ENCODE data around the gene EP400.

The EP400 gene

DNA sequence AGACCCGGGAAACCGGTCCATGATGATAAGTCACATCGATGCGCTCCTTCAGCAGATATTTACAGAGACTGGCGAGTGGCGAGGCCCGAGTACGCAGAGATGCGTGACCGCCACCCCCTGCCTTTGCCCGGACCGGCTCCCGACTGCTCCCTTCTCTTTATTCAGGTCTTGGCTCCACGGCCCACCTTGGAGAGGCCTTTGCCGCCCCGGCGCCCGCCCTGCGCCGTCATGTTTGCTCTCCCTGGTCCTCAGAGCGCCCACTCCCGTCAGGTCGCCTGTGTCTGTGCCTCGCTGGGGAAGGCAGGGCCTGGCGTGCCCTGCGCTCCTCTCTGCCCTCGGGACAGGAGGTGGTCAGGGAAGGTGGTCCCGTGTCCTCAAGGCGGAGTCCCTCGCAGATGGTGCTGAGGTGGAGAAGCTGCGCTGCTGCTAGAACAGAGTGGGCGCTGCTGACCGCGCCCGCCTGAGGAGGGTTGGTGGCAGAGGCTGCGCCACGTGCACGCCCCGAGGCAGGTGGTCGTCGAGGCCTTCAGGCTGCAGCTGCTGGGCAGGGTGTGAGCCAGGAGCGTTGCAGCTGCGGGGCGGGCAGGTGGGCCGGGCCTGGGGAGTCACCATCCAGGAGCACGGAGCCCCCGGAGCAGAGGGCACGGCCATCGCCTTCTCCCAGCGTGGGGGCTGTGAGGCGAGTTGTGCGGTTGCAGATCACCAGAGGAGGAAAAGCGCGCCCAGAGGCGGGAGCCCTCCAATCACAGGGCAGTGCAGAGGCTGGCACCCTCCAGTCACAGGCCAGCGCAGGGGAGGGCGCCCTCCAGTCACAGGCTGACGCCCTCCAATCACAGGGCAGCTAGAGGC lies 167.2 kb downstream of the EP400 start:
- no peaks in the 10 kb centered on the region for H3K4me1 ChIP-seq (ENCODE audit: control insufficient read depth, insufficient read depth, low read length)
- H3K9me3 ChIP-seq (ENCODE audit: control insufficient read depth, low read length), result no peaks in the 10 kb centered on the region
- H3K27me3 ChIP-seq (ENCODE audit: control insufficient read depth, insufficient read depth, low read length, poor library complexity, severe bottlenecking), result no peaks in the 10 kb centered on the region
- H3K27ac ChIP-seq (ENCODE audit: insufficient read depth, low read depth, low read length, poor library complexity, severe bottlenecking), result no peak overlapping the region
- H3K36me3 ChIP-seq (ENCODE audit: control insufficient read depth, insufficient read depth, low read length), result peaks cover 8% of the 10 kb centered on the region
- no peak overlapping the region for H3K4me3 ChIP-seq (ENCODE audit: insufficient read depth, low read depth, low read length)
- 95 to 96% methylated on average over 58 of the region's 58 CpGs for WGBS, 2 experiments

DNA sequence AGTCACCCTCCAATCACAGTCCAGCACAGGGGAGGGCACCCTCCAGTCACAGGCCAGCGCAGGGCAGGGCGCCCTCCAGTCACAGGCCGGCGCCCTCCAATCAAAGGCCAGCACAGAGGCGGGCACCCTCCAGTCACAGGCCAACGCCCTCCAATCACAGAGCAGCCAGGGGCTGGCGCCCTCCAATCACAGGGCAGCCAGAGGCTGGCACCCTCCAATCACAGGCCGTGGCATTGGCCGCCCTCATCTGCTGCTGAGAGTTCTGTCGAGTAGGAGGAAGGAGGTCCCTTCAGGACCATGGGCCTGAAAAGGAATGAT lies 167.8 kb downstream of the EP400 start:
- H3K27ac ChIP-seq (ENCODE audit: insufficient read depth, low read depth, low read length, poor library complexity, severe bottlenecking), result no peak overlapping the region
- no peak overlapping the region for H3K4me3 ChIP-seq (ENCODE audit: insufficient read depth, low read depth, low read length)
- peaks cover 8% of the 10 kb centered on the region for H3K36me3 ChIP-seq (ENCODE audit: control insufficient read depth, insufficient read depth, low read length)
- H3K9me3 ChIP-seq (ENCODE audit: control insufficient read depth, low read length), result no peaks in the 10 kb centered on the region
- H3K27me3 ChIP-seq (ENCODE audit: control insufficient read depth, insufficient read depth, low read length, poor library complexity, severe bottlenecking), result no peaks in the 10 kb centered on the region
- WGBS, 2 experiments, result 87 to 89% methylated on average over 10 of the region's 10 CpGs
- H3K4me1 ChIP-seq (ENCODE audit: control insufficient read depth, insufficient read depth, low read length), result no peaks in the 10 kb centered on the region

DNA sequence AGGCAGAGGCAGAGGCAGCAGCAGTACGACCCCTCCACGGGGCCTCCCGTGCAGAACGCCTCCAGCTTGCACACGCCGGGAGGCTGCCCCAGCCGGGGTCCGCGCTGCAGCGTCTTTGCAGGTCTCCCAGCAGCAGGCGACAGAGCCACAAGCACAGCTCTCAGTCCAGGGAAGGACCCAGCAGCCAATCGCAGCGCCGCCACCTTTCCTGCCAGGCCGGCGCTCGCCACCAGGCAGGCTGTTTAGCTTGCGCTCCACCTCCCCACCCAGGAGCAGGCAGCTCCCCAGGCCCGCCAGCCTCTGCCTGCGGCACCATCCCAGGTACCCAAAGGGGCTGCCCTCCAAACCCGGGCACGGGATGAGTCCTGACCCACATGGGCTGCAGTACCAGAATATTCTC lies 169.1 kb downstream of the EP400 start:
- Histone ChIP-seq H3K9me3 (ENCODE audit: control insufficient read depth, low read length) (no peaks in the 10 kb centered on the region), H3K4me3 (ENCODE audit: insufficient read depth, low read depth, low read length) (no peak overlapping the region), H3K27ac (ENCODE audit: insufficient read depth, low read depth, low read length, poor library complexity, severe bottlenecking) (no peak overlapping the region), H3K27me3 (ENCODE audit: control insufficient read depth, insufficient read depth, low read length, poor library complexity, severe bottlenecking) (no peaks in the 10 kb centered on the region), H3K4me1 (ENCODE audit: control insufficient read depth, insufficient read depth, low read length) (no peaks in the 10 kb centered on the region), H3K36me3 (ENCODE audit: control insufficient read depth, insufficient read depth, low read length) (peaks cover 11% of the 10 kb centered on the region)
- 91 to 95% methylated on average over 22 of the region's 22 CpGs for WGBS, 2 experiments

DNA sequence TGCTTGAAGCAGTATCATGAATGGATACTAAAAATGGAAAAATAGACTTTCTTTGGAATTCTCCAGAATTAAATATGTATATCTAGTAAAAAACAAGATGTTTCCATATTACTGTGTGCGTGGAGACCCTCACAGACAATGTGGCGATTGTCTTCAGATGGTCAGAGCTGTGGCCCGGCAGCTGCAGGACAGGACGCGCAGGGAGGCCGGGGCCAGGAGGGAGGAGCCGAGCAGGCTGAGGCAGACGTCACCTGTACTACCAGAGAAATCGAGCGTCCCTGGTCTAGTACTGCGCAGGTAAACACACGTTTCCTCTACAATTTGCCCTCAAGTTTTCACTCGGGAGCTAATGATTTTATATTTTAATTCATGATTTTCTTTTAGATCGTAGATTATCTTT lies 171.5 kb downstream of the EP400 start:
- Histone ChIP-seq H3K36me3 (ENCODE audit: control insufficient read depth, insufficient read depth, low read length) (peaks cover 14% of the 10 kb centered on the region), H3K9me3 (ENCODE audit: control insufficient read depth, low read length) (no peaks in the 10 kb centered on the region)
- WGBS, 2 experiments, result 96% methylated on average over 12 to 14 of the region's 14 CpGs

DNA sequence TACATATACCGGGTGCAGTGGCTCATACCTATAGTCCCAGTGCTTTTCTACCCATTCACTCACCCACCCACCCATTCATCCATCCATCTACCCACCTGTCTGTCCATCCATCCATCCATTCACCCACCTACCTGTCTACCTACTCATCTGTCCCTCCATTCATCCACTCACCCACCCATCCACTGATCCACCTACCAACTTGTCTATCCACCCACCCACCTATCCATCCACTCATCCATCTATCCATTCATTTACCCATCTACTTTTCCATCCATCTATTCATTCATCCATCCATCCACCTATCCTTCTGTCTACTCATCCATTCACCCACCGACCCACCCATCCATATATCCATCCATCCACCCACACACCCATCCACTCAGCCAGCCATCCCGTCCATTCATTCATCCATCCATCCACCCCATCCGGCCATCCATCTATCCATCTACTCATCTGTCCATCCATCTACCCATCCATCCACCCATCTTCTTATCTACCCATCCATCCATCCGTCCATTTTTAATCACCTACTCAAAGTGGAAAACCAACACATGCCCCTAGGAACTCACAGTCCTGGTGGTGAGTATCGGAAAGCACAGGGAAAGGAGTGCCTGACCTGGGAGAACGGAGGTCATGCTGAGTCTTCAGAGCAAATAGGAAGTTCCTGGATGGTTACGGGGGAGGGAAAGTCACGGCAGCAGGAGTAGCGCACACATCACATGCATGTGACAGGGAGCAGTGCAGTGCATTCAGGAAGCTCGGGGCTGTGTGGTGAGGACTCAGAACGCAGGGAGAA lies 174.4 kb downstream of the EP400 start:
- Histone ChIP-seq H3K4me1 (ENCODE audit: control insufficient read depth, insufficient read depth, low read length) (no peaks in the 10 kb centered on the region), H3K9me3 (ENCODE audit: control insufficient read depth, low read length) (peaks cover 7% of the 10 kb centered on the region), H3K36me3 (ENCODE audit: control insufficient read depth, insufficient read depth, low read length) (peaks cover 34% of the 10 kb centered on the region), H3K27me3 (ENCODE audit: control insufficient read depth, insufficient read depth, low read length, poor library complexity, severe bottlenecking) (no peaks in the 10 kb centered on the region), H3K27ac (ENCODE audit: insufficient read depth, low read depth, low read length, poor library complexity, severe bottlenecking) (no peak overlapping the region), H3K4me3 (ENCODE audit: insufficient read depth, low read depth, low read length) (no peak overlapping the region)
- WGBS, 2 experiments, result 91 to 93% methylated on average over 12 of the region's 12 CpGs

More for the DNA sequence above, 171.5 kb downstream of the EP400 start:
- Histone ChIP-seq H3K4me1 (ENCODE audit: control insufficient read depth, insufficient read depth, low read length) (no peaks in the 10 kb centered on the region), H3K4me3 (ENCODE audit: insufficient read depth, low read depth, low read length) (no peak overlapping the region), H3K27ac (ENCODE audit: insufficient read depth, low read depth, low read length, poor library complexity, severe bottlenecking) (no peak overlapping the region), H3K27me3 (ENCODE audit: control insufficient read depth, insufficient read depth, low read length, poor library complexity, severe bottlenecking) (no peaks in the 10 kb centered on the region)

DNA sequence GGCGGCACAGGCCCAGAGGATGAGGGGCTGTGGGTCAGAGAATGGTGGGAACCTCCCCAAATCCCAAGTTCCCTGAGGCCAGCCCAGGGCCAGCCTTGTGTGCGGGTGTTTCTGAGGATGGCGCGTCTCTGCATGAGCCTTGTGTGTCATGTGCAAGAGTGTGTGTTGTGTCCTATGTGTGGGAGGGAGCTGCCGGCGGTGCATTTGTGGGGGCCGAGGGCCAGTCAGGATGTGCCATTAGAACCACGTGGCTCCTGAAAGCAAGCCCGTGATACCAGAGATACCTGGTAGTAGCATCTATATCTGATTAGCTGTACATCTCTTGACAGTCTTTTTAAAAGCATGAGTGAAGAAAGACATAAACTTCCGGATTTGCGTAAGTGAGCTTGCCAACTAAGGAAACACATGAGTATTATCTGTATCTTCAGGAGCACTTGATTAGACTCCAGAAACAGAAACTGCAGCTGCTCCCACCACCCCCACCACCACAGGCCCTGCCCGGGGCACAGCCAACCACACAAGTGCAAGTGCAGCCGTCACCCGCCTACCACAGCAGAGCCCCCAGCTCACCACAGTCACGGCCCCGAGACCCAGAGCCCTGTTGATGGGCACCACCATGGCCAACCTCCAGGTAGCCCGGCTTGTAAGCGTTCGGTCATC lies 175.2 kb downstream of the EP400 start:
- Histone ChIP-seq H3K4me3 (ENCODE audit: insufficient read depth, low read depth, low read length) (no peak overlapping the region), H3K9me3 (ENCODE audit: control insufficient read depth, low read length) (peaks cover 7% of the 10 kb centered on the region), H3K36me3 (ENCODE audit: control insufficient read depth, insufficient read depth, low read length) (peaks cover 34% of the 10 kb centered on the region), H3K27ac (ENCODE audit: insufficient read depth, low read depth, low read length, poor library complexity, severe bottlenecking) (no peak overlapping the region), H3K27me3 (ENCODE audit: control insufficient read depth, insufficient read depth, low read length, poor library complexity, severe bottlenecking) (no peaks in the 10 kb centered on the region), H3K4me1 (ENCODE audit: control insufficient read depth, insufficient read depth, low read length) (no peaks in the 10 kb centered on the region)
- 91 to 92% methylated on average over 19 of the region's 19 CpGs for WGBS, 2 experiments

DNA sequence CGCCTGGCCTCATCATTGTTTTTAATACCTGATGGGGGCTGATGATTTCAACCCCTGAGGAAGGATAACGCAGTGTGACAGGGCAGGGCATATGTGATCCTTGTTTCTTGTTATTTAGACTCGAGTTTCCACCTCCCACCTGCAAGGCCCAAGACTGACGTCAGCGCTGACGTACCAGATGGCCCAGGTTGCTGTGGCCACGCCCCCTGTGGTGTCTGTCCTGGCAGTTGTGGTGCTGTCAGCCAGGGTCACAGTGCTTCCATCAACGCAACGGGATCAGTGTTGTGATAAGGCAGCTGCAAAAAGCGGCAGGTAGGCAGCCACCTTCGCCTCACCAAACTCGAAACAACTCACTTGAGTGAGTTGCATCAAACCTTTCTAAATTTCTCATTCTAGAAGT lies 176.0 kb downstream of the EP400 start:
- no peaks in the 10 kb centered on the region for H3K27me3 ChIP-seq (ENCODE audit: control insufficient read depth, insufficient read depth, low read length, poor library complexity, severe bottlenecking)
- H3K36me3 ChIP-seq (ENCODE audit: control insufficient read depth, insufficient read depth, low read length), result peaks cover 34% of the 10 kb centered on the region
- H3K4me3 ChIP-seq (ENCODE audit: insufficient read depth, low read depth, low read length), result no peak overlapping the region
- no peaks in the 10 kb centered on the region for H3K4me1 ChIP-seq (ENCODE audit: control insufficient read depth, insufficient read depth, low read length)
- 95 to 97% methylated on average over 12 of the region's 12 CpGs for WGBS, 2 experiments
- H3K27ac ChIP-seq (ENCODE audit: insufficient read depth, low read depth, low read length, poor library complexity, severe bottlenecking), result no peak overlapping the region
- peaks cover 7% of the 10 kb centered on the region for H3K9me3 ChIP-seq (ENCODE audit: control insufficient read depth, low read length)

DNA sequence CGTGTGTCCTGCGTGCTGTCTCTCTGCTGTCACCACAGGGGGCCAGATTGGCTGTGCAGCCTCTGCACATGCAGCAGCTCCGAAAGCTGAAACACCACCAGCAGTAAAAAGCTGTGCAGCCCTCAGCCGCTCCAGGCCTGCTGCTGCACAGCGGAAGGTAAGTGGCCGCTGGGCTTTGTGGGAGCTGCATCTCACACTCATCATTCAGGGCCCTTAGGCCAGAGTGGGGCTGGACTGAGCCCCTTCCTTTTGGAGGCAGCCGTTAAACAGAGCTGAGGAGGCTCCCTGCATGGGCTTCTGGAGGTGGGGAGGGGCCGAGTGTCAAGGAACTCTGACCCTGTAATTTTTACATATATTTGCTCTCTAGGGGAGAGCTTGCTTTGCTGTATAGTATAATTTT lies 177.3 kb downstream of the EP400 start:
- H3K4me1 ChIP-seq (ENCODE audit: control insufficient read depth, insufficient read depth, low read length), result no peaks in the 10 kb centered on the region
- no peak overlapping the region for H3K4me3 ChIP-seq (ENCODE audit: insufficient read depth, low read depth, low read length)
- WGBS, 2 experiments, result 96 to 98% methylated on average over 7 to 8 of the region's 8 CpGs
- H3K27me3 ChIP-seq (ENCODE audit: control insufficient read depth, insufficient read depth, low read length, poor library complexity, severe bottlenecking), result no peaks in the 10 kb centered on the region
- H3K9me3 ChIP-seq (ENCODE audit: control insufficient read depth, low read length), result peaks cover 7% of the 10 kb centered on the region
- peaks cover 34% of the 10 kb centered on the region for H3K36me3 ChIP-seq (ENCODE audit: control insufficient read depth, insufficient read depth, low read length)
- no peak overlapping the region for H3K27ac ChIP-seq (ENCODE audit: insufficient read depth, low read depth, low read length, poor library complexity, severe bottlenecking)

DNA sequence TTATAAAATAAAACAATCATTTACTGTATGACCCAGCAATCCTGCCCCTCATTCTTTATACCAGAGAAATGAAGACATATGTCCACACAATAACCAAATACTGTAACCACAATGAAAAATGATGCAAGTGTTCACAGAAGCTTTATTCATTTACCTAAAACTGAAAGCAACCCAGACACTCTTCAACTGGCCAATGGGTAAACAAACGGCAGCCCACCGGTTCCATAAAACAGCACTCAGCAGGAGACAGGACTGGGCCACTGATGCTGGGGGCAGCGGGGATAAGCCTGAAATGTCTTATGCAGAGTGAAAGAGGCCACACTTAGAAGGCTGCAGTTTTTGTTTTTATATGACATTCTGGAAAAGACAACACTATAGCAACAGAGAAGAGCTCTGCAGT lies 179.3 kb downstream of the EP400 start:
- 93 to 97% methylated on average over 3 of the region's 3 CpGs for WGBS, 2 experiments
- no peak overlapping the region for H3K4me3 ChIP-seq (ENCODE audit: insufficient read depth, low read depth, low read length)
- H3K27ac ChIP-seq (ENCODE audit: insufficient read depth, low read depth, low read length, poor library complexity, severe bottlenecking), result no peak overlapping the region
- H3K27me3 ChIP-seq (ENCODE audit: control insufficient read depth, insufficient read depth, low read length, poor library complexity, severe bottlenecking), result no peaks in the 10 kb centered on the region
- H3K36me3 ChIP-seq (ENCODE audit: control insufficient read depth, insufficient read depth, low read length), result peaks cover 31% of the 10 kb centered on the region
- no peaks in the 10 kb centered on the region for H3K4me1 ChIP-seq (ENCODE audit: control insufficient read depth, insufficient read depth, low read length)
- peaks cover 7% of the 10 kb centered on the region for H3K9me3 ChIP-seq (ENCODE audit: control insufficient read depth, low read length)

DNA sequence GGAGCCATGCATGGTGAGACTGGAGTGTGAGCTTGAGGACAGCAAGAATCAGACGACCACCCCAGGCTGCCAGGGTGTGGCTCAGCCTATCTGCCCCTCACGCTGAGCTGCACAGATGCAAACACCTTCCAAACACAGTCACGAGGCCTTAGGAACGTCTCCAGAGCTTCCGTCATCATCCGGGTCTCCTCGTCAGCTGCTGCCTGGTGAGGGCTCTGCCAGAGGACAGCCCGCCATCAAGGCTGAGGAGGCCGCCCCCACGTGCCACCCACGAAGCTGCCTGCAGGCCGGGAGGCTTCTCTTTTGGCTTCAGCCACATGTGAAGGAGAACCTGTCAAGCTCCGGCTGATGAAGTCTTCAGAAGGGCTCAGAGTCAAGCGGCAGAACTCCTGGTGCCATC lies 180.9 kb downstream of the EP400 start:
- no peaks in the 10 kb centered on the region for H3K27me3 ChIP-seq (ENCODE audit: control insufficient read depth, insufficient read depth, low read length, poor library complexity, severe bottlenecking)
- WGBS, 2 experiments, result 90 to 93% methylated on average over 14 of the region's 14 CpGs

More for the DNA sequence above, 180.9 kb downstream of the EP400 start:
- Histone ChIP-seq H3K9me3 (ENCODE audit: control insufficient read depth, low read length) (peaks cover 7% of the 10 kb centered on the region), H3K4me1 (ENCODE audit: control insufficient read depth, insufficient read depth, low read length) (no peaks in the 10 kb centered on the region), H3K36me3 (ENCODE audit: control insufficient read depth, insufficient read depth, low read length) (peaks cover 25% of the 10 kb centered on the region), H3K27ac (ENCODE audit: insufficient read depth, low read depth, low read length, poor library complexity, severe bottlenecking) (no peak overlapping the region), H3K4me3 (ENCODE audit: insufficient read depth, low read depth, low read length) (no peak overlapping the region)
